Measurements from ENCODE around the gene GPAT3.
"Not testable (repeated sequence)": the region's sequence is repeated elsewhere in the genome, so short reads cannot be mapped to it uniquely, and the experiment has no call there.

The GPAT3 gene

DNA sequence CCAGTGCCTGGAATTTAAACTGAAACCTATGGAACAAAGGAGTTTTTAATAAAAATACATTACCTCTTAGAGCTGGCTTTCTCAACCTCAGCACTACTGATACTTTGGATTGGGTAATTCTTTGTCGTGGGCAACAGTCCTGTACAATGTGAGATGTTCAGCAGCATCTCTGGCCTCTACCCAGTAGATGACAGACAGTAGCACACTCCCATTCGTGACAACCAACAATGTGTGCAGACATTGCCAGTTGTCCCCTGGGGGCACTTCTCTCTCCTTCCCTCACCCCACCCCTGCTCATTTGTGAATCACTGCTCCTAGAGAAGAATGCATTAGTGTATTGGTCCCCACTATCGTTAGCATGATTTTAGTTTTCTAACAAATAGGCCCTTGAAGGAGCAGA, 16.2 kb downstream of the GPAT3 start:
- no peak for DNase-seq (ENCODE audit: low read depth in 3 of 3)

- DNase-seq (ENCODE audit: low read depth in 3 of 3) = no peak
Measured at GRCh38 chr4:83552924-83553323, 17.0 kb downstream of the GPAT3 start.

- no peak for DNase-seq (ENCODE audit: low read depth in 3 of 3)
Measured at GRCh38 chr4:83556006-83556707, 20.2 kb downstream of the GPAT3 start.

GRCh38 chr4:83556816-83557215, 20.9 kb downstream of the GPAT3 start:
- DNase-seq (ENCODE audit: low read depth in 3 of 3) = no peak

DNA sequence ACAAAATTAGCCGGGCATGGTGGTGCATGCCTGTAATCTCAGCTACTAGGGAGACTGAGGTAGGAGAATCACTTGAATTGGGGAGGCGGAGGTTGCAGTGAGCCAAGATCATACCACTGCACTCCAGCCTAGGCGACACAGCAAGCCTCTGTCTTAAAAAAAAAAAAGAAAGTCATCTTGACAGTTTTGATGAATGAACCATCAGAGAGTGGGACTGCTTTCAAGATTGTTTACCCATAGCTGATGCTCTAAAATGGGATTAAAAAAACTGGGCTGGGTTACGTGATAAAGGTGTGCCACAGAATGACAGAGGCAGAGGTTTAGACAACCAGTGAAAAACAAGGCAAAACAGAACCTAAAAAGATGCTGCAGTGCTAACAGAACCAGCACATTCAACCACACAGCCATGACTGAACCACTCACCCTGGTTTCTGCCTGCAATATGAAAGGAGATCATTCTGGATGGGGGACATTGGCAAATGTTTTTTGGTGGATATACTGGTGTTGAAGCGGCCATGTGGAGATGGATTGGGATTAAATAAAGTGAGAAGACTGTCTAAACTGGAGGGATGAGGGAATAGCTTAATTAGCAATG, 22.2 kb downstream of the GPAT3 start:
- no peak for DNase-seq (ENCODE audit: low read depth in 3 of 3)

GRCh38 chr4:83558680-83559079, 22.8 kb downstream of the GPAT3 start:
- DNase-seq (ENCODE audit: low read depth in 3 of 3) = no peak

DNA sequence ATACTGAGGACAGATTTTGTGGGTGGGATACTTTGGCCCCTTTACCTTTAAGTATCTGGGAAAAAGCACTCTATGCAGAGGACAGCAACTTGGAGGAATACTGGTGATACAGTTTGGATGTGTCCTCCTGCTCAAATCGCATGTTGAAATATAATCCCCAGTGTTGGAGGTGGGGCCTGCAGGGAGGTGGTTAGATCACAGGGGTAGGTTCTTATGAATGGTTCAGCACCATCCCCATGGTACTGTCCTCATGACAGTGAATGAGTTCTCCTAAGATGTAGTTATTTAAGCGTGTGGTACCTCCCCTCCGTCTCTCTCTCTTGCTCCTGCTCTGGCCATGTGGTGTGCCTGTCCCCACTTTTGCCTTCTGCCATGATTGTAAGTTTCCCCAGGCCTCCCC, 24.6 kb downstream of the GPAT3 start:
- no peak for DNase-seq (ENCODE audit: low read depth in 3 of 3)

- no peak for DNase-seq (ENCODE audit: low read depth in 3 of 3)
Measured at GRCh38 chr4:83561381-83561780, 25.5 kb downstream of the GPAT3 start.

DNA sequence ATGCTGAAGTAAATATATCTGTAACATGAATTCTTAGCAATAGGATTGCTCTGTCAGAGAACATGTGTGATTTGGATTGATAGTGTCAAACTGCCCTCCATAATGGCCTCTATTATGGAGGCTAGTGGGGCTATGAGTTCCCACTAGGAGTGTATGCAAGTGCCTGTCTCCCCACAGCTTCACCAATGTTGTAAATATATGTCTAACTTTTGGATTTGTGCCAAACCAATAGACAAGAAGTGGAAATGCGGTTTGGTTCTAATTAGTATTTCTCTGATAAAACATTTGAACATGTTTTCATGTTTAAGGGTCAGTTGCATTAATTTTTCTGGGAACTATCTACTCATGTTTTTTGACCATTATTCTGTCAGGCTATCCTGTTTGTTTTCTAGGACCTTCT, 28.1 kb downstream of the GPAT3 start:
- DNase-seq (ENCODE audit: low read depth in 3 of 3) = no peak

GRCh38 chr4:83568062-83568461, 32.2 kb downstream of the GPAT3 start:
- no peak for DNase-seq (ENCODE audit: low read depth in 3 of 3)

- DNase-seq (ENCODE audit: low read depth in 3 of 3) = no peak
Measured at GRCh38 chr4:83569429-83569828, 33.5 kb downstream of the GPAT3 start.

- DNase-seq (ENCODE audit: low read depth in 3 of 3) = no peak
Measured at GRCh38 chr4:83569987-83570386, 34.1 kb downstream of the GPAT3 start.

DNA sequence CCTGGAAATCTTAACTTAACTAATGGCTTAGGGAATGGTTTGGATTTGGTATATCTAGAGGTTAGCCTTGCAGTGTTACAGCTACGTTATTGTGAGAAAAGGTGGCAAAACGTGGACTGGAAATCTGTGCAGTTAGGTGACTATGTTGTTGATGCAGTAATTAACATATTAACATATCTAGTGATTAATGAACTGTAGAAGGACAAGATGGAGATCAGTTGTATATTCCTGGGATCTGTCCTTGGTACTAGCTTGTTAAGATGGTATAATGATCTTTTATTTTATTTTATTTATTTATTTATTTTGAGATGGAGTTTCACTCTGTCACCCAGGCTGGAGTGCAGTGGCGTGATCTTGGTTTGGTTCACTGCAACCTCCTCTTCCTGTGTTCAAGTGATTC, 36.9 kb downstream of the GPAT3 start:
- no peak for DNase-seq (ENCODE audit: low read depth in 3 of 3)

- no peak for DNase-seq (ENCODE audit: low read depth in 3 of 3)
Measured at GRCh38 chr4:83574247-83574646, 38.3 kb downstream of the GPAT3 start.

DNA sequence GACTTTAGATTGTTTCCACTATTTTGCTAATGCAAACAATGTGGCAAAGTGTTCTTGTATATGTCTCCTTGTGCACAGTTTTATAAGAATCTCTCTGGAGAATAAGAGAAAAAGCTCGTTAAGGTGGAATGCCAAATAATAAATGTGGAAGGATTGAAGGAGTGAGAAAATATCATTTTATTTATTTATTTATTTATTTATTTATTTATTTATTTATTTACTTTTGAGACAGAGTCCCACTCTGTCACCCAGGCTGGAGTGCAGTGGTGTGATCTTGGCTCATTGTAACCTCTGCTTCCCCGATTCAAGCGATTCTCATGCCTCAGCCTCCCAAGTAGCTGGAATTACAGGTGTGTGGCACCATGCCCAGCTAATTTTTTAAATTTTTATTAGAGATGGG, 40.3 kb downstream of the GPAT3 start:
- not testable (repeated sequence) for DNase-seq (ENCODE audit: low read depth in 3 of 3)

DNA sequence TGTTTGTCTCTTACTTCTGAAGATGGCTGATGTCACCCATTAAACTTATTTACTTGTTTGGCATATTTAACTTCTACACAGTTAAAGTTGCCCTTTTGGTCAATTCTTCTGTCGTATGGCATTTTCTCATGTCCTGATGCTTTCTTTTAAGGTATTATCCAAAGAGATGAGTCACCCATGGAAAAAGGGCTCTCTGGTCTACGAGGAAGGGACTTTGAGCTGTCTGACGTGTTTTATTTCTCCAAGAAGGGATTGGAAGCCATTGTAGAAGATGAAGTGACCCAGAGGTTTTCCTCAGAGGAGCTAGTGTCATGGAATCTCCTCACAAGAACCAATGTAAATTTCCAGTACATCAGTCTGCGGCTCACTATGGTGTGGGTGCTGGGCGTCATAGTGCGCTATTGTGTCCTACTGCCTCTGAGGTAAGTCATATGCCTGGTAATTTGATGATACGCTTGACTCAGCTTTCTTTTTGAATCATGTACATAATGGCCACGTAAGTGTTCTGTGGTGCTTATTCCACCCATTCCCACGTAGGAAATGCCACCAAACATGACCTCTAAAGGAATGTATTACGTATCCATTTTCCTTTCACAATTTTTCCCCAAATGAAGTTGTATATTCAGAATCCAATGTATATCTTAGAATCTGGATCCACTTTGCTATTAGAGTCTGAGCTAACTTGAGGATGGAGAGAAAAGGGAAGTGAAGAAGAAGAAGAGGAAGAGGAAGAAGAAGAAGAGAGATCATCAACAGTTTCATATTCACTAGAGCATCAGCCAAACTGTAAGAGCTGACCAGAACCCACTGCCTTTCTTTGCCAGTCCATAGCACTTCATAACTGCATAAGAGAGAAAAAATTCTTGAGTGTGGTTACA, 45.7 kb downstream of the GPAT3 start:
- no peak for DNase-seq (ENCODE audit: low read depth in 3 of 3)

DNA sequence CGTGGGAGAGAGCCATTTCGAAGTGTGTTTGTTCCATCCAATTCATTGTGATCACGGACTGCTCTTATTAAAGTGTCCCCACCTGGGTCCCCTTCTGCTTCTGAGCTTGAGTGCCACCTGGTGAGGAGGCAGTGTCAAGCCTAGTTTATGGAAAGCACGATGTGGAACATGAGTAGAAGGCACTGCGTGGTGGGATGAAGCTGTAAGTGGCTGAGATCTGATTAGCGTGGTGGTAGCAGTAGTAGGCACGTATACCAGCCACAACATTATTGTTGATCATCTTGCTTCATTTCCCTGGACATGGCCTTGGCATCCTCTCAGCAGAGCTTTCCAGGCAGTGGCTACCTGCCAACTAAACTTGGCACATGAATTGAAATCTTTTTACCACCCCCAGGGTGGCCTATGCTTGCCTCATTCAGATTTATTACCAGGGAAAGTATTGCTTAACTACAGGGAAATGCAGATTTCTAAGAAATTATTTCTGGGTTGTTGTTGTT, 46.4 kb downstream of the GPAT3 start:
- no peak for DNase-seq (ENCODE audit: low read depth in 3 of 3)

DNA sequence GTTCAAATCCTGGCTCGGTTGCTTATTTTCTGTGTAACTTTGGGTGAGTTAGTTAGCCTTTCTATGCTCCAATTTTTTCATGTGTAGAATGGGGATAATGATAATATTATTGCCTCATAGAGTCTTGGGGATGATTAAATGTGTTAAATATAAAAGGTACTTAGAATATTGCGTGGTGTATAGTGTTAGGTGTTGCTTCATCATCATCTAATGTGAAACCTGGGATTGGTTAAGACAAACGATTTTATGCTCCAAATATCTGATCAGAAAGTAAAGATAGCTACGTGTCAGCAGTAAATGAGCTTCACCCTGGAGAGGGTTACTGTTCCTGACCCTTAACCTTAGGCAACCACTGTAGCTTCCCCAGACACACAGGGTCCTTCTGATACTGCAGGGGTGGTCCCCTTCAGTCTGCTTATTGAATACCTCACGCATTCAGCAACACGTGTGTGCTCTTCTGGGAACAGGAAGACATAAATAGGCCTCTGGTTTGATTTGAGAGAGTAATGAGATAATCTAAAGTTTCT, 50.1 kb downstream of the GPAT3 start:
- DNase-seq (ENCODE audit: low read depth in 3 of 3) = no peak

- no peak for DNase-seq (ENCODE audit: low read depth in 3 of 3)
Measured at GRCh38 chr4:83589279-83589678, 53.4 kb downstream of the GPAT3 start.

- no peak for DNase-seq (ENCODE audit: low read depth in 3 of 3)
Measured at GRCh38 chr4:83591056-83591455, 55.1 kb downstream of the GPAT3 start.

DNA sequence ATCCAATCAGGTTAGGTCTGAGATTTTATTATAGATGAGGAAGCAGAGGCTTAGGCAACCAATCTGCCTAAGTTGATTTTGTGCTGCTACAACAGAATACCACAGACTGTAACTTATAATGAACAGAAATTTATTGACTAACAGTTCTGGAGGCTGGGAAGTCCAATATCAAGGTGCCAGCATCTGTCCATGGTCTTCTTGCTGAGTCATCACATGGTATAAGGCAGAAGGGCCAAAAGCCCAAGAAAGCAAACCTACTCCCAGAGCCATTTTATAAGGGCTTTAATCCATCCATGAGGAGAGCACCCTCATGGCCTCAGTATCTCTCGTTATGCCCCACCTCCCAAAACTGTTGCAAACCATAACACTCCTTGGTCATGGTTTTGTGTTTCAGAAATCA, 55.8 kb downstream of the GPAT3 start:
- DNase-seq (ENCODE audit: low read depth in 3 of 3) = no peak

- DNase-seq (ENCODE audit: low read depth in 3 of 3) = no peak
Measured at GRCh38 chr4:83599183-83599582, 63.3 kb downstream of the GPAT3 start.

Data from stimulated activated CD4-positive, alpha-beta T cell treated with anti-CD3 and anti-CD28 coated beads, TNF-alpha, amount 100 ng/mL, for 48 hours (primary cell).